HL-60 (cell line): ENCODE data around the gene CNR1.

Experiments
- DNase-seq, 2 experiments: peaks; one replicate each; pipeline ENCODE4 v3.0.0-alpha.2; 2010 to 2020; ENCODE audit warnings: low read depth in 1 of 2, low spot score in 1 of 2
- H3K27ac ChIP-seq: fragments of 250-450 bp; sonication (Bioruptor Pico); replicated peaks from 2 replicates; pipeline ENCODE4 v1.5.1; 2020; ENCODE audit warnings: mild to moderate bottlenecking, moderate library complexity
- H3K27me3 ChIP-seq: fragments of 250-450 bp; sonication (Bioruptor Pico); 2 replicates; pipeline ENCODE4 v1.5.1; 2021; ENCODE audit warnings: mild to moderate bottlenecking, moderate library complexity; ENCODE audit not compliant: insufficient read depth, poor library complexity, severe bottlenecking
- H3K4me3 ChIP-seq: replicated peaks from 2 replicates; pipeline ENCODE4 v1.5.1; 2011; ENCODE audit warnings: mild to moderate bottlenecking, control low read depth, low read length; ENCODE audit not compliant: insufficient read depth
- GABPA ChIP-seq: IDR thresholded peaks from 2 replicates; pipeline ENCODE4 v1.6.1; 2012; ENCODE audit warnings: low read depth
- POLR2AphosphoS5 ChIP-seq: IDR thresholded peaks from 2 replicates; pipeline ENCODE4 v1.6.1; 2012; ENCODE audit warnings: low read depth
- SPI1 ChIP-seq: IDR thresholded peaks from 2 replicates; pipeline ENCODE4 v1.6.1; 2012; ENCODE audit warnings: low read depth, mild to moderate bottlenecking, borderline replicate concordance
- TF ChIP-seq, protein P1 (sequence below): IDR thresholded peaks from one replicate; pipeline ENCODE4 v1.5.1; 2011; ENCODE audit warnings: low read length, control low read depth, inconsistent platforms; ENCODE audit not compliant: insufficient read depth
- TF ChIP-seq, protein P2 (sequence below): IDR thresholded peaks from 2 replicates; pipeline ENCODE4 v1.6.1; 2012; ENCODE audit warnings: low read depth; ENCODE audit not compliant: insufficient replicate concordance

The CNR1 gene

DNA sequence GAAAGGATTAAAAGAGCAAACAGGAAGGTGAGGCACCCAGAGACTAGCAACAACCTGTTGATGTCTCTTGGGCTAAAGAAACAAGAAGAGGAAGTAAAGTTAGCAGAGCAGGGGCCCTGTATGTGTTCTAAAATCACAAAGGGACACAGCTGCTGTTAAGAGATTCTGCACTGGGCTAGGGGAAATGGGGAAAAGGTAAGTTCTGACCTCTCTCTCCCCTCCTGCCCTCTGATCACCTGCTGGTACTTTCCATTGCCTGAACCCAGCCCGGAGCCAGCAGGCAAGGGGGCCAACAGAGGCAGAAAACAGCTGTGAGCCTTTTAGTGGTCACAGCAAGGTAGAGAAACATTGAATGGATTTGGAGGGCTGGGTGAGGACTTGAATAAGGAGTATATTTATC, 13.5 kb upstream of the CNR1 start:
- no peak overlapping the region for H3K27ac ChIP-seq
- H3K4me3 ChIP-seq: no peak overlapping the region
- TF ChIP-seq POLR2AphosphoS5 (no peak), SPI1 (no peak), GABPA (no peak)
- TF ChIP-seq, protein P1, sequence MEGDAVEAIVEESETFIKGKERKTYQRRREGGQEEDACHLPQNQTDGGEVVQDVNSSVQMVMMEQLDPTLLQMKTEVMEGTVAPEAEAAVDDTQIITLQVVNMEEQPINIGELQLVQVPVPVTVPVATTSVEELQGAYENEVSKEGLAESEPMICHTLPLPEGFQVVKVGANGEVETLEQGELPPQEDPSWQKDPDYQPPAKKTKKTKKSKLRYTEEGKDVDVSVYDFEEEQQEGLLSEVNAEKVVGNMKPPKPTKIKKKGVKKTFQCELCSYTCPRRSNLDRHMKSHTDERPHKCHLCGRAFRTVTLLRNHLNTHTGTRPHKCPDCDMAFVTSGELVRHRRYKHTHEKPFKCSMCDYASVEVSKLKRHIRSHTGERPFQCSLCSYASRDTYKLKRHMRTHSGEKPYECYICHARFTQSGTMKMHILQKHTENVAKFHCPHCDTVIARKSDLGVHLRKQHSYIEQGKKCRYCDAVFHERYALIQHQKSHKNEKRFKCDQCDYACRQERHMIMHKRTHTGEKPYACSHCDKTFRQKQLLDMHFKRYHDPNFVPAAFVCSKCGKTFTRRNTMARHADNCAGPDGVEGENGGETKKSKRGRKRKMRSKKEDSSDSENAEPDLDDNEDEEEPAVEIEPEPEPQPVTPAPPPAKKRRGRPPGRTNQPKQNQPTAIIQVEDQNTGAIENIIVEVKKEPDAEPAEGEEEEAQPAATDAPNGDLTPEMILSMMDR: no peak
- TF ChIP-seq, protein P2, sequence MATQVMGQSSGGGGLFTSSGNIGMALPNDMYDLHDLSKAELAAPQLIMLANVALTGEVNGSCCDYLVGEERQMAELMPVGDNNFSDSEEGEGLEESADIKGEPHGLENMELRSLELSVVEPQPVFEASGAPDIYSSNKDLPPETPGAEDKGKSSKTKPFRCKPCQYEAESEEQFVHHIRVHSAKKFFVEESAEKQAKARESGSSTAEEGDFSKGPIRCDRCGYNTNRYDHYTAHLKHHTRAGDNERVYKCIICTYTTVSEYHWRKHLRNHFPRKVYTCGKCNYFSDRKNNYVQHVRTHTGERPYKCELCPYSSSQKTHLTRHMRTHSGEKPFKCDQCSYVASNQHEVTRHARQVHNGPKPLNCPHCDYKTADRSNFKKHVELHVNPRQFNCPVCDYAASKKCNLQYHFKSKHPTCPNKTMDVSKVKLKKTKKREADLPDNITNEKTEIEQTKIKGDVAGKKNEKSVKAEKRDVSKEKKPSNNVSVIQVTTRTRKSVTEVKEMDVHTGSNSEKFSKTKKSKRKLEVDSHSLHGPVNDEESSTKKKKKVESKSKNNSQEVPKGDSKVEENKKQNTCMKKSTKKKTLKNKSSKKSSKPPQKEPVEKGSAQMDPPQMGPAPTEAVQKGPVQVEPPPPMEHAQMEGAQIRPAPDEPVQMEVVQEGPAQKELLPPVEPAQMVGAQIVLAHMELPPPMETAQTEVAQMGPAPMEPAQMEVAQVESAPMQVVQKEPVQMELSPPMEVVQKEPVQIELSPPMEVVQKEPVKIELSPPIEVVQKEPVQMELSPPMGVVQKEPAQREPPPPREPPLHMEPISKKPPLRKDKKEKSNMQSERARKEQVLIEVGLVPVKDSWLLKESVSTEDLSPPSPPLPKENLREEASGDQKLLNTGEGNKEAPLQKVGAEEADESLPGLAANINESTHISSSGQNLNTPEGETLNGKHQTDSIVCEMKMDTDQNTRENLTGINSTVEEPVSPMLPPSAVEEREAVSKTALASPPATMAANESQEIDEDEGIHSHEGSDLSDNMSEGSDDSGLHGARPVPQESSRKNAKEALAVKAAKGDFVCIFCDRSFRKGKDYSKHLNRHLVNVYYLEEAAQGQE: no peak
- peaks cover 2% of the 10 kb centered on the region for H3K27me3 ChIP-seq
- no peak for DNase-seq

DNA sequence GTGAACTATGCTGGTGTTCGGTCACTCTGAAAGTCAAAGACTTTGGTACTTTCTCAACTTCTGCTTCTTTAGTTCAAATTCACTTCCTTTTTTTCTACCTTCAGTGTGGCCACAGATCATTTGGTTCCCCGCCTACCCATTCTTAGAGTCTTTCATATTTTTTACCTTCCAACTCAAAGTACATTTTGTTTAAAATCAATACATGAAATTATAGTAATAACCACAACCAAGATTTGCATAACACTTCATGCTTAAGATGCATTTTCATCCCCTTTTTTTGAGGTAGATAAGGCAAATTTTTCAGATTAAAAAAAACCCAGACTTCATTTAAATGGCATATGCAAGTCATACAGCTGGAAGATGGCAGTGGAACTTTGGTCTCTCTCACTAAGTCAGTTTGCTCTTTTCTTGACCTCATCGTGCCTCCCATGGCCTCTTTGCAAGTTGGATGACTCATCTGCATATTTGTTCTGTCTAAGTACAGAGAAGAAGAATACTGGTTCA, 11.9 kb upstream of the CNR1 start:
- Histone ChIP-seq H3K27ac (no peak overlapping the region), H3K27me3 (peaks cover 2% of the 10 kb centered on the region), H3K4me3 (no peak overlapping the region)
- DNase-seq: no peak
- TF ChIP-seq SPI1: peak; percentile 95
- TF ChIP-seq GABPA: no peak

DNA sequence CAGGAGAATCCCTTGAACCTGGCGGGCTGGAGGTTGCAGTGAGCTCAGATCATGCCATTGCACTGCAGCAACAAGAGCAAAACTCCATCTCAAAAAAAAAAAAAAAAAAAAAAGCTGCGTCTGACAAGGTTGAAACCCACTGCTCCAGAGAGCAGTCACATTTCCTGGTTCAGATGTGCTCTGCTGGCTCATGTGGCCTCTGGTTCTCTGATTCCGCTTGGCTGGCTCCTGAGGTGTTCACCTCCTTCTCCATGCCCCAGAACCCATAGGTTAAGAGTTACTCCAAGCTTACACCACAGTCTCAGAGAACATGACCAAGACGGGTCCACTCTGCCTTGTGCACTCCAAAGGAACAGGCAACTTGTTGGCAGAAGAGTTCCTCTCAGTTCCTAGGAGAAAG, 8.8 kb upstream of the CNR1 start:
- Histone ChIP-seq H3K4me3 (no peak overlapping the region), H3K27ac (no peak overlapping the region), H3K27me3 (peaks cover 9% of the 10 kb centered on the region)
- DNase-seq: no peak
- TF ChIP-seq, protein P2: no peak
- TF ChIP-seq, protein P1: no peak
- no peak for TF ChIP-seq SPI1
- no peak for TF ChIP-seq POLR2AphosphoS5
- no peak for TF ChIP-seq GABPA

DNA sequence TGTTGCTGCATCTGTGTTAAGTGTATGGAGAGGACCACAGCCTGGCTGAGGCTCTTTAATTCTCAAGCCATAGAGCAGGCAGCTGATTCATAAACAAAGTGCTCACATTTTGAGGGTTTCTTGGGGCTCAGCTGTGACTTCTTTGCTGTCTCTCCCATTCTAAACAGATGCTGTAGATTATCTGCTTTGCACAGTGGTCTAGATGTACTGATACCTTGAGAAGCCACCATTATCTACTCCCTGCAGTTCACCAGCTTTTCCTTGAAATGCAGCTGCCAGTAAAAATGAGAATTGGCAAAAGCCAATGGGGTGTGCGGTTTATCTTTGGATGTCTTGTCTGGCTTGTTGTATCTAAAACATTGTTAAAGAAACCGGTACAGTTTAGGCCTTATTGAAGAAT, 5.2 kb upstream of the CNR1 start:
- DNase-seq: no peak
- peaks cover 35% of the 10 kb centered on the region for H3K27me3 ChIP-seq
- no peak overlapping the region for H3K27ac ChIP-seq
- no peak overlapping the region for H3K4me3 ChIP-seq
- TF ChIP-seq, protein P1: no peak
- TF ChIP-seq POLR2AphosphoS5 (no peak), GABPA (no peak), SPI1 (no peak)
- TF ChIP-seq, protein P2: no peak
